Measurements from ENCODE around the gene WFDC2. TPM values are rescaled to one million over a fixed set of nuclear protein-coding genes. Genes with fewer than 3 reads are reported as not detected.

WFDC2 gene
- total and polyA plus RNA-seq, 2 of the 4 experiments (the other 2 are of a cell fraction), result not detected

- no peak overlapping the region for H2AFZ ChIP-seq (replicated peaks; ENCODE audit: low read length, poor library complexity)
- H3K14ac ChIP-seq (replicated peaks; ENCODE audit: low read depth, low read length), result no peak overlapping the region
- no peak overlapping the region for H3K4me2 ChIP-seq (ENCODE audit: low read depth, low read length)
- H3K27me3 ChIP-seq (ENCODE audit: control insufficient read depth, insufficient read depth, low read length), result peaks cover 2% of the 10 kb centered on the region
- in situ Hi-C loops (cut with MboI; ENCODE audit: low sequenced_read_pairs) (no loop called here), dilution Hi-C loops (cut with HindIII; ENCODE audit: low sequenced_read_pairs, unreplicated experiment) (no loop called here), intact Hi-C loops (cut with micrococcal nuclease) (no loop called here)
- no peak overlapping the region for H3K4me3 ChIP-seq (ENCODE audit: insufficient read depth, low read depth, low read length)
- BruUV-seq (replicated peaks), result no TSS peak
- POLR2A ChIA-PET (ENCODE audit: unreplicated experiment), result no interaction called here
- no peaks in the 10 kb centered on the region for H3K9me1 ChIP-seq (ENCODE audit: insufficient read depth, low read length)
- no peaks in the 10 kb centered on the region for H3K36me3 ChIP-seq (ENCODE audit: control insufficient read depth, insufficient read depth, low read length)
- H2BK120ac ChIP-seq (ENCODE audit: low read depth, low read length), result no peak overlapping the region
- no peak overlapping the region for H2AK5ac ChIP-seq (ENCODE audit: low read depth, low read length)
- no CpG with 5 or more reads among the region's 1 CpG for WGBS, 2 experiments (ENCODE audit: extremely low coverage in 2 of 2, insufficient read length in 1 of 2)
- H2AK9ac ChIP-seq (replicated peaks; ENCODE audit: low read depth, low read length, poor library complexity), result no peak overlapping the region
- no peak for DNase-seq
- H3K23ac ChIP-seq (ENCODE audit: low read depth, low read length), result no peak overlapping the region
- H2BK15ac ChIP-seq (ENCODE audit: low read depth, low read length), result no peak overlapping the region
- no peak overlapping the region for H4K5ac ChIP-seq (ENCODE audit: low read depth, low read length)
- no peak for ATAC-seq (ENCODE audit: low read depth)
- no peak overlapping the region for H2BK5ac ChIP-seq (ENCODE audit: low read depth, low read length, poor library complexity, severe bottlenecking)
- no peak overlapping the region for H3K18ac ChIP-seq (ENCODE audit: low read depth, low read length)
- no peak overlapping the region for H2BK20ac ChIP-seq (ENCODE audit: low read depth, low read length)
- no peaks in the 10 kb centered on the region for H3K4me1 ChIP-seq (ENCODE audit: control insufficient read depth, insufficient read depth, low read length)
- no peak overlapping the region for H3K9ac ChIP-seq (ENCODE audit: low read depth, low read length)
- TF ChIP-seq RCOR1 (IDR thresholded peaks at IDR 0.05; ENCODE audit: insufficient replicate concordance, low read length) (no peak), CHD1 (IDR thresholded peaks at IDR 0.05; ENCODE audit: low read depth, low read length) (no peak), MAFK (IDR thresholded peaks at IDR 0.05; ENCODE audit: low read depth, low read length) (no peak), MAZ (IDR thresholded peaks at IDR 0.05; ENCODE audit: borderline replicate concordance, low read depth, low read length) (no peak)
- no peaks in the 10 kb centered on the region for H4K20me1 ChIP-seq (ENCODE audit: insufficient read depth, low read length)
- H3K27ac ChIP-seq (ENCODE audit: insufficient read depth, low read length), result no peak overlapping the region
- H4K8ac ChIP-seq (ENCODE audit: low read depth in 2 of 2, low read length in 2 of 2), result no peak overlapping the region
- no peak overlapping the region for H3K56ac ChIP-seq (ENCODE audit: extremely low read depth, insufficient read depth, low read length)
- H3K79me1 ChIP-seq (ENCODE audit: low read depth in 1 of 2, low read length in 2 of 2), result no peaks in the 10 kb centered on the region
- CTCF ChIA-PET, result no interaction called here
- no peaks in the 10 kb centered on the region for H3K9me3 ChIP-seq (ENCODE audit: control insufficient read depth, insufficient read depth, low read length)
- H3K4ac ChIP-seq (ENCODE audit: low read depth, low read length), result no peak overlapping the region
- no peak overlapping the region for H4K91ac ChIP-seq (ENCODE audit: insufficient read depth, low read depth, low read length)
These were observed 32.0 kb downstream of the WFDC2 start for GRCh38 chr20:45501600-45501999.

All from IMR-90 (cell line).